Karpas-422 (cell line): ENCODE data around the gene SCAMP3. TPM values are rescaled to one million over a fixed set of nuclear protein-coding genes. Genes with fewer than 3 reads are reported as not detected.
A peak's percentile ranks its signal among the peaks of the same experiment; 100 is the strongest.
"Not testable (repeated sequence)": the region's sequence is repeated elsewhere in the genome, so short reads cannot be mapped to it uniquely, and the experiment has no call there.

Experiments
- DNase-seq: peaks from one replicate; pipeline ENCODE4 v3.0.0-alpha.2; 2015
- H2AFZ ChIP-seq: fragments of 200-600 bp; sonication (generic); 2 replicates; pipeline ENCODE4 v1.6.1; 2014; ENCODE audit warnings: antibody characterized with exemption, low read length, mixed read lengths
- H3K27ac ChIP-seq: fragments of 200-600 bp; sonication (generic); 2 replicates; pipeline ENCODE4 v1.5.1; 2014; ENCODE audit warnings: mild to moderate bottlenecking, low read length, moderate library complexity
- H3K27me3 ChIP-seq: fragments of 200-600 bp; sonication (generic); 2 replicates; pipeline ENCODE4 v1.6.1; 2014; ENCODE audit warnings: low read length, mixed read lengths
- H3K36me3 ChIP-seq: fragments of 200-600 bp; sonication (generic); 2 replicates; pipeline ENCODE4 v1.6.1; 2014; ENCODE audit warnings: low read length, mixed read lengths; ENCODE audit not compliant: insufficient read depth
- H3K4me1 ChIP-seq: fragments of 200-600 bp; sonication (generic); 2 replicates; pipeline ENCODE4 v1.6.1; 2014; ENCODE audit warnings: mild to moderate bottlenecking, low read length, mixed read lengths
- H3K4me2 ChIP-seq: fragments of 200-600 bp; sonication (generic); 2 replicates; pipeline ENCODE4 v1.6.1; 2014; ENCODE audit warnings: low read length, low read depth, mild to moderate bottlenecking; ENCODE audit not compliant: poor library complexity, severe bottlenecking
- H3K4me3 ChIP-seq: fragments of 200-600 bp; sonication (generic); 2 replicates; pipeline ENCODE4 v1.5.1; 2014; ENCODE audit warnings: mild to moderate bottlenecking, antibody characterized with exemption, low read length, mixed read lengths
- H3K79me2 ChIP-seq: fragments of 200-600 bp; sonication (generic); 2 replicates; pipeline ENCODE4 v1.6.1; 2014; ENCODE audit warnings: mild to moderate bottlenecking, low read length, mixed read lengths
- H3K9ac ChIP-seq: fragments of 200-600 bp; sonication (generic); 2 replicates; pipeline ENCODE4 v1.6.0; 2014; ENCODE audit warnings: low read length
- H3K9me2 ChIP-seq: fragments of 200-600 bp; sonication (generic), shearing (Covaris generic); replicated peaks from 2 replicates; pipeline ENCODE4 v1.6.0; 2014; ENCODE audit warnings: mild to moderate bottlenecking, low read length, moderate library complexity; ENCODE audit not compliant: insufficient read depth
- H3K9me3 ChIP-seq: fragments of 300-700, 200-600 bp; sonication (generic); 2 replicates; pipeline ENCODE4 v1.6.1; 2014; ENCODE audit warnings: low read length, mixed read lengths
- H4K20me1 ChIP-seq: fragments of 200-600 bp; sonication (generic); 2 replicates; pipeline ENCODE4 v1.6.1; 2014; ENCODE audit warnings: mild to moderate bottlenecking, antibody characterized with exemption, low read length, low read depth; ENCODE audit not compliant: insufficient read depth
- total RNA-seq: library from RNA; depleted of rRNA; stranded (reverse); fragments of >200 nt; shearing (Covaris generic); gene quantifications from 2 replicates; pipeline ENCODE4 v1.2.3, GENCODE V29; 2014; ENCODE audit warnings: low replicate concordance

SCAMP3 gene
- total RNA-seq, 1 experiment from 2014 or later, result 69.7 TPM

- Histone ChIP-seq H3K4me3 (peak overlapping the region; percentile 85), H3K4me2 (peak overlapping the region; percentile 95), H2AFZ (no peak overlapping the region), H3K9me2 (no peaks in the 10 kb centered on the region), H3K9ac (peak overlapping the region; percentile 93), H3K9me3 (no peaks in the 10 kb centered on the region), H4K20me1 (no peaks in the 10 kb centered on the region), H3K36me3 (no peaks in the 10 kb centered on the region), H3K4me1 (peaks cover 49% of the 10 kb centered on the region), H3K27me3 (no peaks in the 10 kb centered on the region), H3K79me2 (peaks cover 18% of the 10 kb centered on the region), H3K27ac (peak overlapping the region; percentile 92)
- DNase-seq, result peak; percentile 79
Observed at GRCh38 chr1:155226910-155227260, 35.3 kb downstream of the SCAMP3 start.

- Histone ChIP-seq H3K27me3 (no peaks in the 10 kb centered on the region), H3K4me1 (peaks cover 49% of the 10 kb centered on the region), H3K9me2 (no peaks in the 10 kb centered on the region), H3K4me2 (peak overlapping the region; percentile 95), H4K20me1 (no peaks in the 10 kb centered on the region), H3K27ac (peak overlapping the region; percentile 92), H3K79me2 (peaks cover 18% of the 10 kb centered on the region), H3K36me3 (no peaks in the 10 kb centered on the region), H2AFZ (no peak overlapping the region), H3K4me3 (peak overlapping the region; percentile 85), H3K9me3 (no peaks in the 10 kb centered on the region), H3K9ac (peak overlapping the region; percentile 93)
- DNase-seq, result peak; percentile 94
Observed at GRCh38 chr1:155226188-155226909, 35.8 kb downstream of the SCAMP3 start.

- H3K79me2 ChIP-seq, result peaks cover 18% of the 10 kb centered on the region
- H3K36me3 ChIP-seq, H3K27me3 ChIP-seq, H3K9me3 ChIP-seq, DNase-seq, H3K9me2 ChIP-seq, H4K20me1 ChIP-seq, H2AFZ ChIP-seq: not testable (repeated sequence)
- H3K4me1 ChIP-seq, result peaks cover 49% of the 10 kb centered on the region
- peak overlapping the region; percentile 93 for H3K9ac ChIP-seq
- peak overlapping the region; percentile 85; the same call in 1 of the 2 replicates for H3K4me3 ChIP-seq
- H3K4me2 ChIP-seq, result peak overlapping the region; percentile 95
- peak overlapping the region; percentile 92 for H3K27ac ChIP-seq
Observed at GRCh38 chr1:155225404-155225759, 36.8 kb downstream of the SCAMP3 start.

GRCh38 chr1:155223047-155223446, 39.1 kb downstream of the SCAMP3 start:
- peak; percentile 72 for DNase-seq
- Histone ChIP-seq H3K4me3 (peak overlapping the region; percentile 33; the same call in 1 of the 2 replicates), H3K9ac (peak overlapping the region; percentile 40), H3K27ac (peak overlapping the region; percentile 92), H4K20me1 (no peaks in the 10 kb centered on the region), H3K27me3 (no peaks in the 10 kb centered on the region), H3K9me2 (no peaks in the 10 kb centered on the region), H2AFZ (no peak overlapping the region), H3K36me3 (no peaks in the 10 kb centered on the region), H3K4me1 (peaks cover 50% of the 10 kb centered on the region), H3K9me3 (no peaks in the 10 kb centered on the region), H3K79me2 (peaks cover 18% of the 10 kb centered on the region), H3K4me2 (peak overlapping the region; percentile 95)

- H3K4me3 ChIP-seq, H3K9ac ChIP-seq, H4K20me1 ChIP-seq, H3K9me2 ChIP-seq, DNase-seq, H3K36me3 ChIP-seq, H3K9me3 ChIP-seq, H3K79me2 ChIP-seq, H3K27me3 ChIP-seq, H3K27ac ChIP-seq, H2AFZ ChIP-seq, H3K4me2 ChIP-seq: not testable (repeated sequence)
- H3K4me1 ChIP-seq, result peaks cover 34% of the 10 kb centered on the region
Observed at GRCh38 chr1:155220211-155220965, 41.8 kb downstream of the SCAMP3 start.

GRCh38 chr1:155219592-155220031, 42.5 kb downstream of the SCAMP3 start:
- Histone ChIP-seq H3K9me2 (no peaks in the 10 kb centered on the region), H3K4me1 (peaks cover 26% of the 10 kb centered on the region), H3K79me2 (no peaks in the 10 kb centered on the region), H3K9ac (no peak overlapping the region), H3K4me2 (no peak overlapping the region), H2AFZ (0 out of 2 replicates have a peak overlapping the region, but pooled peaks have one; percentile 19), H3K27ac (no peak overlapping the region), H4K20me1 (no peaks in the 10 kb centered on the region), H3K4me3 (no peak overlapping the region), H3K9me3 (no peaks in the 10 kb centered on the region), H3K27me3 (no peaks in the 10 kb centered on the region), H3K36me3 (no peaks in the 10 kb centered on the region)
- DNase-seq, result peak; percentile 61

GRCh38 chr1:155218854-155219591, 43.1 kb downstream of the SCAMP3 start:
- Histone ChIP-seq H4K20me1 (no peaks in the 10 kb centered on the region), H3K4me3 (no peak overlapping the region), H3K4me2 (no peak overlapping the region), H3K9ac (no peak overlapping the region), H3K27me3 (no peaks in the 10 kb centered on the region), H3K27ac (no peak overlapping the region), H3K9me2 (no peaks in the 10 kb centered on the region), H2AFZ (0 out of 2 replicates have a peak overlapping the region, but pooled peaks have one; percentile 19), H3K79me2 (no peaks in the 10 kb centered on the region), H3K36me3 (no peaks in the 10 kb centered on the region), H3K9me3 (no peaks in the 10 kb centered on the region), H3K4me1 (peaks cover 20% of the 10 kb centered on the region)
- peak; percentile 76 for DNase-seq

GRCh38 chr1:155214702-155215101, 47.5 kb downstream of the SCAMP3 start:
- H2AFZ ChIP-seq, H3K79me2 ChIP-seq, DNase-seq, H3K27me3 ChIP-seq, H3K36me3 ChIP-seq, H3K9ac ChIP-seq, H3K9me2 ChIP-seq, H3K4me2 ChIP-seq, H3K9me3 ChIP-seq, H3K4me3 ChIP-seq, H3K27ac ChIP-seq, H4K20me1 ChIP-seq: not testable (repeated sequence)
- peaks cover 14% of the 10 kb centered on the region for H3K4me1 ChIP-seq
